GM19463 (cell line): Measurements from ENCODE around the gene PDYN.

Experiments
- ATAC-seq: cut with Tn5 transposase; IDR thresholded peaks from one replicate; pipeline ENCODE4 v1.9.1; 2021; ENCODE audit warnings: mild to moderate bottlenecking, moderate library complexity; ENCODE audit not compliant: unreplicated experiment

Gene PDYN

GRCh38 chr20:1995531-1996310 is 1.9 kb upstream of the PDYN start:
- no peak for ATAC-seq

- ATAC-seq = no peak
Measured at GRCh38 chr20:1994627-1995026, 769 bp upstream of the PDYN start.

- ATAC-seq = no peak
Measured at GRCh38 chr20:1992359-1993110, 1.3 kb downstream of the PDYN start.

- no peak for ATAC-seq
Measured at GRCh38 chr20:1987826-1988225, 6.0 kb downstream of the PDYN start.

- ATAC-seq = no peak
Measured at GRCh38 chr20:1983301-1983700, 10.6 kb downstream of the PDYN start.

- no peak for ATAC-seq
Measured at GRCh38 chr20:1982686-1983085, 11.2 kb downstream of the PDYN start.

GRCh38 chr20:1979106-1979778 is 14.6 kb downstream of the PDYN start:
- ATAC-seq = no peak

- ATAC-seq = no peak
Measured at GRCh38 chr20:1975291-1975690, 18.6 kb downstream of the PDYN start.

GRCh38 chr20:1973601-1974440 is 20.0 kb downstream of the PDYN start:
- no peak for ATAC-seq

- ATAC-seq = no peak
Measured at GRCh38 chr20:1971893-1972586, 21.8 kb downstream of the PDYN start.

- ATAC-seq = no peak
Measured at GRCh38 chr20:1968964-1969363, 24.9 kb downstream of the PDYN start.

- ATAC-seq = no peak
Measured at GRCh38 chr20:1965520-1966351, 28.1 kb downstream of the PDYN start.

GRCh38 chr20:1964659-1965405 is 29.0 kb downstream of the PDYN start:
- no peak for ATAC-seq

- no peak for ATAC-seq
Measured at GRCh38 chr20:1964061-1964460, 29.8 kb downstream of the PDYN start.

- no peak for ATAC-seq
Measured at GRCh38 chr20:1961374-1961773, 32.5 kb downstream of the PDYN start.

GRCh38 chr20:1959156-1959555 is 34.7 kb downstream of the PDYN start:
- no peak for ATAC-seq

- no peak for ATAC-seq
Measured at GRCh38 chr20:1958426-1958825, 35.4 kb downstream of the PDYN start.

- no peak for ATAC-seq
Measured at GRCh38 chr20:1955217-1955616, 38.6 kb downstream of the PDYN start.

GRCh38 chr20:1953621-1954020 is 40.2 kb downstream of the PDYN start:
- ATAC-seq = no peak
